Measurements from ENCODE around the gene RAB5IF.
"Not testable (repeated sequence)": the region's sequence is repeated elsewhere in the genome, so short reads cannot be mapped to it uniquely, and the experiment has no call there.

The RAB5IF gene

GRCh38 chr20:36605399-36606157 is at the start of gene RAB5IF:
RAB5IF (plus strand) TSS chr20:36605779; CDS start chr20:36605952, 173 bp downstream.
- DNase-seq (ENCODE audit: low read depth), result peak; percentile 96

- DNase-seq (ENCODE audit: low read depth), result no peak
Measured at GRCh38 chr20:36562724-36563123, 42.9 kb upstream of the RAB5IF start.

GRCh38 chr20:36563374-36563773 is 42.2 kb upstream of the RAB5IF start:
- DNase-seq (ENCODE audit: low read depth), result no peak

- not testable (repeated sequence) for DNase-seq (ENCODE audit: low read depth)
Measured at GRCh38 chr20:36564078-36564725, 41.4 kb upstream of the RAB5IF start.

- DNase-seq (ENCODE audit: low read depth), result not testable (repeated sequence)
Measured at GRCh38 chr20:36564726-36565121, 40.9 kb upstream of the RAB5IF start.

GRCh38 chr20:36565520-36565919 is 40.1 kb upstream of the RAB5IF start:
- no peak for DNase-seq (ENCODE audit: low read depth)

GRCh38 chr20:36569847-36570429 is 35.6 kb upstream of the RAB5IF start:
- DNase-seq (ENCODE audit: low read depth), result no peak

- no peak for DNase-seq (ENCODE audit: low read depth)
Measured at GRCh38 chr20:36571564-36572504, 33.7 kb upstream of the RAB5IF start.

- DNase-seq (ENCODE audit: low read depth), result no peak
Measured at GRCh38 chr20:36572701-36573102, 32.9 kb upstream of the RAB5IF start.

- DNase-seq (ENCODE audit: low read depth), result peak; percentile 42
Measured at GRCh38 chr20:36573103-36573797, 32.3 kb upstream of the RAB5IF start, which contains the start of gene TGIF2. TGIF2 (plus strand) TSS chr20:36573597; CDS start chr20:36578775, 5,178 bp downstream.

- DNase-seq (ENCODE audit: low read depth), result no peak
Measured at GRCh38 chr20:36573798-36574365, 31.7 kb upstream of the RAB5IF start.

GRCh38 chr20:36574366-36575135 is 31.0 kb upstream of the RAB5IF start:
- no peak for DNase-seq (ENCODE audit: low read depth)

- no peak for DNase-seq (ENCODE audit: low read depth)
Measured at GRCh38 chr20:36576081-36576445, 29.5 kb upstream of the RAB5IF start.

GRCh38 chr20:36578356-36579041 is 27.1 kb upstream of the RAB5IF start:
- DNase-seq (ENCODE audit: low read depth), result no peak

- no peak for DNase-seq (ENCODE audit: low read depth)
Measured at GRCh38 chr20:36579996-36580545, 25.5 kb upstream of the RAB5IF start.

GRCh38 chr20:36582322-36582721 is 23.3 kb upstream of the RAB5IF start:
- no peak for DNase-seq (ENCODE audit: low read depth)

- DNase-seq (ENCODE audit: low read depth), result no peak
Measured at GRCh38 chr20:36582821-36583220, 22.8 kb upstream of the RAB5IF start.

- no peak for DNase-seq (ENCODE audit: low read depth)
Measured at GRCh38 chr20:36584018-36584481, 21.5 kb upstream of the RAB5IF start.
